ENCODE results near the gene KNSTRN. TPM values are rescaled to one million over a fixed set of nuclear protein-coding genes. Genes with fewer than 3 reads are reported as not detected.

Gene KNSTRN, protein sequence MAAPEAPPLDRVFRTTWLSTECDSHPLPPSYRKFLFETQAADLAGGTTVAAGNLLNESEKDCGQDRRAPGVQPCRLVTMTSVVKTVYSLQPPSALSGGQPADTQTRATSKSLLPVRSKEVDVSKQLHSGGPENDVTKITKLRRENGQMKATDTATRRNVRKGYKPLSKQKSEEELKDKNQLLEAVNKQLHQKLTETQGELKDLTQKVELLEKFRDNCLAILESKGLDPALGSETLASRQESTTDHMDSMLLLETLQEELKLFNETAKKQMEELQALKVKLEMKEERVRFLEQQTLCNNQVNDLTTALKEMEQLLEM
- 26.0 TPM for total RNA-seq (ENCODE audit: unreplicated experiment)
- long read RNA-seq, transcript KNSTRN-201 (9 exons, 1,714 nt): major isoform, 16 of 18 reads
- long read RNA-seq, partial matches to known transcripts: 0 of 18 reads
- long read RNA-seq, other reads (novel, unspliced or antisense): 0 of 18 reads

DNA sequence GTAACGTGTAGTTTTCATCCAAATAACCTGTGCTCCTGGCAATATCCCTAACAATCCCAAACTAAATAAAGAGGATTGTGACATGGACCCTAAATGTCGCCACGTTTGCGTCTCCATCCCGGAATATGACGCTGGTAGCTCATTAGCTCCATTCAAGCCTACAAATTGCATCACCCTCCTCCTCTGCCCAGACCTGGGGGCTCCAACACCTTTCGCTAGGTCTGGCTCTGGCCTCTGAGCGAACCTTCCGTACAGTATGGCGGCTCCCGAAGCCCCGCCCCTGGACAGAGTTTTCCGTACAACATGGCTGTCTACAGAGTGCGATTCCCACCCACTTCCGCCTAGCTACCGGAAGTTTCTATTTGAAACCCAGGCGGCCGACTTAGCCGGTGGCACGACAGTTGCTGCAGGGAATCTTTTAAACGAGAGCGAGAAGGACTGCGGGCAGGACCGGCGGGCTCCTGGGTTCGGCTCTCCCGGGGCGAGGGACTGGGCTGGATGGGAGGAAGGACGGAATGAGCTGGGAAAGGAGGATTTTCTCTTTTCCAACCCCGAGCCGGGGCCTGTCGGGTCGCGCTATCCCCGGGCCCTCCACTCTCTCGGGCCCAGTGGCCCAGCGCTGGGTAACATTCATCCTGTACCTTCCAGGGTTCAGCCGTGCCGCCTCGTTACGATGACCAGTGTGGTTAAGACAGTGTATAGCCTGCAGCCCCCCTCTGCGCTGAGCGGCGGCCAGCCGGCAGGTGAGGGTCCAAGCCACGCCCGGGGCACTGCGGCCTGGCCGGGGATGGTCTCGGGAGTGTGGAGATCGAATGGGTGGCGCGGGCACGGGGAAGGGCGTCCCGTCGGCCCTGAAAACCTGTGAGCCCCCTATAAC, at the start of gene KNSTRN:
TSS of gene KNSTRN (plus strand) at position 142 of the 877 bp plus-strand sequence. CDS start at position 257, 115 bp downstream.
- Mint-ChIP-seq H3K9me3 (ENCODE audit: unreplicated experiment) (no peaks in the 10 kb centered on the region), H3K27me3 (ENCODE audit: unreplicated experiment) (peaks cover 4% of the 10 kb centered on the region), H3K27ac (ENCODE audit: unreplicated experiment) (peak within 1 kb of the TSS; percentile 92), H3K4me1 (ENCODE audit: unreplicated experiment) (peaks cover 13% of the 10 kb centered on the region), H3K36me3 (ENCODE audit: low read depth, unreplicated experiment) (peaks cover 18% of the 10 kb centered on the region), H3K4me3 (ENCODE audit: unreplicated experiment) (peak within 1 kb of the TSS; percentile 98)
- DNase-seq (ENCODE audit: low spot score): peak; percentile 85
- TF ChIP-seq, protein P1, sequence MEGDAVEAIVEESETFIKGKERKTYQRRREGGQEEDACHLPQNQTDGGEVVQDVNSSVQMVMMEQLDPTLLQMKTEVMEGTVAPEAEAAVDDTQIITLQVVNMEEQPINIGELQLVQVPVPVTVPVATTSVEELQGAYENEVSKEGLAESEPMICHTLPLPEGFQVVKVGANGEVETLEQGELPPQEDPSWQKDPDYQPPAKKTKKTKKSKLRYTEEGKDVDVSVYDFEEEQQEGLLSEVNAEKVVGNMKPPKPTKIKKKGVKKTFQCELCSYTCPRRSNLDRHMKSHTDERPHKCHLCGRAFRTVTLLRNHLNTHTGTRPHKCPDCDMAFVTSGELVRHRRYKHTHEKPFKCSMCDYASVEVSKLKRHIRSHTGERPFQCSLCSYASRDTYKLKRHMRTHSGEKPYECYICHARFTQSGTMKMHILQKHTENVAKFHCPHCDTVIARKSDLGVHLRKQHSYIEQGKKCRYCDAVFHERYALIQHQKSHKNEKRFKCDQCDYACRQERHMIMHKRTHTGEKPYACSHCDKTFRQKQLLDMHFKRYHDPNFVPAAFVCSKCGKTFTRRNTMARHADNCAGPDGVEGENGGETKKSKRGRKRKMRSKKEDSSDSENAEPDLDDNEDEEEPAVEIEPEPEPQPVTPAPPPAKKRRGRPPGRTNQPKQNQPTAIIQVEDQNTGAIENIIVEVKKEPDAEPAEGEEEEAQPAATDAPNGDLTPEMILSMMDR (IDR thresholded peaks at IDR 0.05; ENCODE audit: unreplicated experiment): no peak

DNA sequence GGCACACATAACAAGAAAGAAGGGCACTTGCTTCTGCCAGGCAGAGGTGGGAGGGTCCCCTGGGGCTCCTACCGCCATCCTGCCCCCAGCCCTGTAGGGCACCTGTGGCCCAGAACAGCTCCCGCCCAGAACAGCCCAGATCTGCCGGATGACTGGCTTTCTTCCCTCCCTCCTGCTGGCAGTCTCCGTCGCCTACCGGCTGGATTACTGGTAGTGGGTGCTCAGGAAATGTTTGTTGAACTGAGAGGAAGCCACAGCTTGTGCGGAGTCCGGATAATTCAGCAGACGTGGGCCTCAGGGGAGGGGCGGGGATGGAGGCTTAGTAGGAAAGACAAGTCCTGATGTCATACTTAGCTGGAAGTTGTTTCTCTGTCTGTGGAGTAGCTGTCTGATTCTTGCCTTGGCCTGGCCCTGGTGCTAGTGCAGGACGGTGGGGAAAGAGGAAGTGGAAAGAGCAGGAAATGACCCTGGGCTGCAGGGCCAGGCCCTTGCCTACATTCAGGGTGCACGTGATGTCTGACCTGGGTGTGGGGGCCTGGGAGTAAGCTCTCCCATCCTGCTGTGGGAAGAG, 48.5 kb upstream of the KNSTRN start:
- TF ChIP-seq, protein P1 (IDR thresholded peaks at IDR 0.05; ENCODE audit: unreplicated experiment): no peak
- Mint-ChIP-seq H3K27ac (ENCODE audit: unreplicated experiment) (peak overlapping the region; percentile 92), H3K4me3 (ENCODE audit: unreplicated experiment) (peak overlapping the region; percentile 63), H3K27me3 (ENCODE audit: unreplicated experiment) (peaks cover 10% of the 10 kb centered on the region), H3K4me1 (ENCODE audit: unreplicated experiment) (peaks cover 43% of the 10 kb centered on the region), H3K9me3 (ENCODE audit: unreplicated experiment) (no peaks in the 10 kb centered on the region), H3K36me3 (ENCODE audit: low read depth, unreplicated experiment) (no peaks in the 10 kb centered on the region)
- DNase-seq (ENCODE audit: low spot score): peak; percentile 48

DNA sequence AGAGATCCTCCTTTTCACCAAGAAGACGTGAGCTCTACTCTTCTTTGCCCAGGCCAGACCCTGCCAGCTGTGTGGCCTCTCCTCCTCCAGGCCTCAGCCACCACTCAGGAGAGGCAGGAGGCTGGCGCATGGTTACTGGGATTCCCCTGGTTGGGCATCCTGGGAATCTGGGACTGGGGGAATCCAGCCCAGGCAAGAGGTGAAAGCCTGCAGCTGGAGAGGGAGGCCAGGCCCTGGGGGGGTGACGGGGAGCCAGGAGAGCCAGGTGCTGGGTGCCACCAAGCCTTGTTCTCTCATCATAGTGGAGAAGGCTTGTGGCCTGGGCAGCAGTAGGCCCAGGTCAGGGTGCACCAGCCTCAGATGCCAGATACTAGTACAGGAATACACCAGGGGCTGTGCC, 48.0 kb upstream of the KNSTRN start:
- peaks cover 40% of the 10 kb centered on the region for H3K4me1 Mint-ChIP-seq (ENCODE audit: unreplicated experiment)

DNA sequence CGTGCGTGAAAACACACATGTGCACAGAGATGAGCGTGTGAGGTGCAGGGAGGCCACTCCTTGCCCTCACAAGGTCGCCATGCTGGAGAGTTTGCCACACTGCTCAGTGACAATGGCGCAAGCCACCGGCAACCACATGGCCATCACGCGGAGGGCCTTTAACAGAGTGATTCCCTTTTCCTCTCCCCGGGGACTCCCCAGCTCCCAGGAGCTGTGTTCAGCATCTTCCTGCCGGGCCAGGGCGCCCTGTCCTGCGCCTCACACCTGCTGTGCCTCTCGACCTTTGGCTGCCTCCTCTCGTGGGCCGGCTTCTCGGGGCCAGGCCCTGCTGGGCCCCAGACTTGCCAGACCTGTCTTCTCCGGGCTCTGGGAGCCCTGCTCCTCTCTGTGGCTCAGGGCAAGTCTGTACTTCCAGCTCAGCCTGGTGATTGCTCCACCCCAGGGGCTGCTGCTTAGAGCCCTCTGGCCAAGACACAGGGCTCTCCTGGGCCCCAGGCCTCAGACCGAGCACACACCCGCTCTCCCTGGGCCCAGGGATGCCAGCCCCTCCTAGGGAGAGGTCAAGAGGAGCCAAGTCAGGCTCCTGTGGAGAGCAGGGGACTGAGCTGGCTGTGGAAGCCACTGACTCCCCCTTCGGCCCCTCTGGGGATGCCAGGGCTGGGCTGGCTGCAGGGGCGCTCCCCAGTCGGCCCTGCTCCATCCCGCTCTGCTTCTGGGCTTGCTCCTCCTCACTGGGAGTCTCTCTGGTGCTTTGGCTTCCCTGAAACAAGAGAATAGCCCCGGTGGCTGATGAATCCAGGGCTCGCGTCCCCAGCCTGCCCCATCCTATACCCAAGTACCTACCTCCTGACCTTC, 47.4 kb upstream of the KNSTRN start:
- peak overlapping the region; percentile 7 for H3K4me3 Mint-ChIP-seq (ENCODE audit: unreplicated experiment)
- peaks cover 36% of the 10 kb centered on the region for H3K4me1 Mint-ChIP-seq (ENCODE audit: unreplicated experiment)
- no peak for DNase-seq (ENCODE audit: low spot score)

More for the DNA sequence above, 48.0 kb upstream of the KNSTRN start:
- Mint-ChIP-seq H3K4me3 (ENCODE audit: unreplicated experiment) (peak overlapping the region; percentile 63), H3K27ac (ENCODE audit: unreplicated experiment) (peak overlapping the region; percentile 92), H3K36me3 (ENCODE audit: low read depth, unreplicated experiment) (no peaks in the 10 kb centered on the region), H3K27me3 (ENCODE audit: unreplicated experiment) (peaks cover 10% of the 10 kb centered on the region), H3K9me3 (ENCODE audit: unreplicated experiment) (no peaks in the 10 kb centered on the region)
- TF ChIP-seq, protein P1 (IDR thresholded peaks at IDR 0.05; ENCODE audit: unreplicated experiment): no peak
- DNase-seq (ENCODE audit: low spot score): no peak

More for the DNA sequence above, 47.4 kb upstream of the KNSTRN start:
- no peaks in the 10 kb centered on the region for H3K36me3 Mint-ChIP-seq (ENCODE audit: low read depth, unreplicated experiment)
- no peaks in the 10 kb centered on the region for H3K9me3 Mint-ChIP-seq (ENCODE audit: unreplicated experiment)
- TF ChIP-seq, protein P1 (IDR thresholded peaks at IDR 0.05; ENCODE audit: unreplicated experiment): no peak
- H3K27ac Mint-ChIP-seq (ENCODE audit: unreplicated experiment): no peak overlapping the region
- peaks cover 10% of the 10 kb centered on the region for H3K27me3 Mint-ChIP-seq (ENCODE audit: unreplicated experiment)
